Activated CD8-positive, alpha-beta memory T cell treated with anti-CD3 and anti-CD28 coated beads, Interleukin-2, amount 50 U/mL, for 48 hours (primary cell): ENCODE measurements around the gene STAC3.

Source experiments
- DNase-seq: peaks from one replicate; pipeline ENCODE4 v3.0.0-alpha.2; 2020

The STAC3 gene

GRCh38 chr12:57235728-57236131 lies 15.3 kb downstream of the STAC3 start:
- DNase-seq: no peak

DNA sequence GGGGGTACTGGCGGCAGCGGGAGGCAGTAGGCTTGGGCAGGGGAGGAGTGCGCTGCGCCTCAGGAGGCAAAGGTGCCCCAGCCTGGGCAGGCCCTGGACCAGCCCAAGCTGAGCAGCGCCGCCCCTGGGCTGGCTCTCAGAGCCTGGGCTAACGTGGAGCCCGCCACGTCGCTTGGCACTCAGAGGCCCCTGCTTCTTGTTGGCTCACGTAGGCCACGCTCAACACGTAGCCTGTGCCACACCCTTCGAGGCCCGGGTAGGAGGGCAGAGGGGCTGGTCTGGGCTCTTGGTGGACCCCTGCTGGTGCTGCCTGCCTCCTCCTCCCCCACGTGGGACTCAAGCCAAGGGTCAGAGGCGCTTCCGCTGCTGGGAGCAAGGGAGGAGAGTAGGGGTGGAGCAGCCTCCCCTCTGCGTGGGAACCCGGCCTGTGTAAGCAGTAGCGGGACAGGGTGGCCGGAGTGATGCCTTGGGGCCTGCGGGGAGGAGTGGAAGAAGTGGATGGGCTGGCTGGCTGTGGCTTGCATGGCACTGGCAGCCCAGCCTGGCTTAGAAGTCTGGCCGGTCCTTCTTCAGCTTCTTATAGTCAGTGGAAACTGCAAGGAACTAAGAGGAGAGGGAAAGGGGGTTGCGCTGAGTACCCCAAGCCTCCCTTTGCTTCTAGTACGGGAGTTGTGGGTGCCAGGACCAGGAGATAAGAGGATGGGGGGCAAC lies 15.8 kb downstream of the STAC3 start:
- DNase-seq: peak; percentile 56

- DNase-seq: no peak
Observed at GRCh38 chr12:57234571-57235016, 16.4 kb downstream of the STAC3 start.

DNA sequence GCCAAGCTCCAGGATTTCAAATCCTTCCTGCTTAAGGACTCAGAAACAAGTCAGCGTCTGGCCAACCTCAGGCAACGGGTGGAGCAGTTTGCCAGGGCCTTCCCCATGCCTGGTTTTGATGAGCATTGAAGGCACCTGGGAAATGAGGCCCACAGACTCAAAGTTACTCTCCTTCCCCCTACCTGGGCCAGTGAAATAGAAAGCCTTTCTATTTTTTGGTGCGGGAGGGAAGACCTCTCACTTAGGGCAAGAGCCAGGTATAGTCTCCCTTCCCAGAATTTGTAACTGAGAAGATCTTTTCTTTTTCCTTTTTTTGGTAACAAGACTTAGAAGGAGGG lies 16.8 kb downstream of the STAC3 start:
- no peak for DNase-seq

DNA sequence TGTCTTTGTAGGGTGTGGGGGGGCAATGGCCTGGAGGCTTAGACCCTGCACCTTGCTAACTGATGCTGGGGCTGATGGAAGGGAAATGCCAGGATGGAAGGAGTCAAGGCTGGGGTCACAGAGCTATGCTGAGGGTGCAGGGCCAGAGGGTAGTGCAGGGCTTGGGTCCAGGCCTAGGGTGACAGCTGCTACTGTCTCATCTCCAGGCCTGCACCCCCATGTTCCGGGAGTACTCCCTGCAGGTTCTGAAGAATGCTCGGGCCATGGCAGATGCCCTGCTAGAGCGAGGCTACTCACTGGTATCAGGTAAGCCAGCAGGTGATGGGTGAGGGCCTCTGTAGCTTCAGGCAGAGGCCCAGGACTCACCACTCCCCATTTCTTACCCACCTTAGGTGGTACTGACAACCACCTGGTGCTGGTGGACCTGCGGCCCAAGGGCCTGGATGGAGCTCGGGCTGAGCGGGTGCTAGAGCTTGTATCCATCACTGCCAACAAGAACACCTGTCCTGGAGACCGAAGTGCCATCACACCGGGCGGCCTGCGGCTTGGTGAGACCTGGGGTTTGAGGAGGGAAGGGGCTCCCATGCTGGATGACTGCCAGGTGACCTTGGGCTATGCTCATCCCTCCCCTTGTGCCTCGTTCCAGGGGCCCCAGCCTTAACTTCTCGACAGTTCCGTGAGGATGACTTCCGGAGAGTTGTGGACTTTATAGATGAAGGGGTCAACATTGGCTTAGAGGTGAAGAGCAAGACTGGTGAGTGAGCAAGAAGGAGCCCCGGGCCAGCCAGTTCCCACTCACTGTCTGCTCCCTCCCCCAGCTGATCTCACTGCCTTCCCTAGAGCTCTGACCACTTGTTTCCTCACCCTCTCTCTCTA lies 17.4 kb downstream of the STAC3 start:
- DNase-seq: no peak

DNA sequence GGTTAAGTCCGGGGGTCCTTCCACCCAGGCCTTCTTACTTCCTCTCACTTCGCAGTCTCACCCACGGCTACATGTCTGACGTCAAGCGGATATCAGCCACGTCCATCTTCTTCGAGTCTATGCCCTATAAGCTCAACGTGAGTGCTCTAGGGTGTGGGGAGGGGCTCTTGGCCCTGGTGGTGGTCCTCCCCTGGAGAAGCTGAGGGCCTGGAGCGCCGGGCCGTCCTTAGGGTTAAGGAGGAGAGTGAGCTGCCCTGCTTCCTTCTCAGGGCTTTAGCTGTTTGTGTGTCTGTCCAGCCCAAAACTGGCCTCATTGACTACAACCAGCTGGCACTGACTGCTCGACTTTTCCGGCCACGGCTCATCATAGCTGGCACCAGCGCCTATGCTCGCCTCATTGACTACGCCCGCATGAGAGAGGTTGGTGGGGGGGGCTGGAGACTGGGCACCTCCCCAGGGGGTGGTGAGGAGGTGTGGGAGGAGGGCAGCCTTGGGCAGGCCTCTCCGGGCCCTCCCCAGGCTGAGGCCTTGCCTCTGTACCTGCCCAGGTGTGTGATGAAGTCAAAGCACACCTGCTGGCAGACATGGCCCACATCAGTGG lies 18.7 kb downstream of the STAC3 start:
- no peak for DNase-seq

GRCh38 chr12:57231276-57232021 lies 19.5 kb downstream of the STAC3 start:
- no peak for DNase-seq

- no peak for DNase-seq
Observed at GRCh38 chr12:57230381-57231155, 20.4 kb downstream of the STAC3 start.

GRCh38 chr12:57229634-57230380 lies 21.2 kb downstream of the STAC3 start, which contains the start of gene SHMT2:
SHMT2 (plus strand) TSS chr12:57229711; CDS start chr12:57229779, 68 bp downstream.
- DNase-seq: peak; percentile 94

- no peak for DNase-seq
Observed at GRCh38 chr12:57229046-57229633, 21.8 kb downstream of the STAC3 start.

GRCh38 chr12:57227315-57228115 lies 23.5 kb downstream of the STAC3 start:
- DNase-seq: no peak

GRCh38 chr12:57226588-57227314 lies 24.2 kb downstream of the STAC3 start:
- DNase-seq: no peak

DNA sequence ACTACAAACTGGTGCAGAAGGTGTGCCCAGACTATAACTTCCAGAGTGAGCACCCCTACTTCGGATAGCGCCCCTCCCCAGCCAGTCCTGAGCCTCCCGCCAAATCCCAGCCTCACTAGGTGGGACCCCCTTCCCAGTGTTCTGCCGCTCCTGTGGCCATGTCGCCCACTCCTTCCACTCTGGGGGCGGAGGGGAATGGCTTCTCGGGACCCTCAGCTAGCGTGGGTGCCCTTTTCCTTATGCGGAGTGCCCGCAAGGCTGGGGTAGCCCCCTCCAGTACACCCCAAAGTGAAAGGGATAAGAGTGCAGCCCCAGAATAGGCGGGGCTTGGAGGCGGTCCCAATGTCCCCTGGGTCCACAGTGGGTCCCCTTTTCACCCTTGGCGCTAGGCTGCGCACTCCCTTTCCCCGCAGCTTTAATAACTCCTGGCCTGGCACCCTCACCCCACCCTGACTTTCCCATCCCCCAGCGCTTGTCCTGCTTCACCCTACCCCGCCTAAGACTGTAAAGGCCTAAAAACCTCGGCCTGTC lies 25.2 kb downstream of the STAC3 start:
- DNase-seq: no peak

DNA sequence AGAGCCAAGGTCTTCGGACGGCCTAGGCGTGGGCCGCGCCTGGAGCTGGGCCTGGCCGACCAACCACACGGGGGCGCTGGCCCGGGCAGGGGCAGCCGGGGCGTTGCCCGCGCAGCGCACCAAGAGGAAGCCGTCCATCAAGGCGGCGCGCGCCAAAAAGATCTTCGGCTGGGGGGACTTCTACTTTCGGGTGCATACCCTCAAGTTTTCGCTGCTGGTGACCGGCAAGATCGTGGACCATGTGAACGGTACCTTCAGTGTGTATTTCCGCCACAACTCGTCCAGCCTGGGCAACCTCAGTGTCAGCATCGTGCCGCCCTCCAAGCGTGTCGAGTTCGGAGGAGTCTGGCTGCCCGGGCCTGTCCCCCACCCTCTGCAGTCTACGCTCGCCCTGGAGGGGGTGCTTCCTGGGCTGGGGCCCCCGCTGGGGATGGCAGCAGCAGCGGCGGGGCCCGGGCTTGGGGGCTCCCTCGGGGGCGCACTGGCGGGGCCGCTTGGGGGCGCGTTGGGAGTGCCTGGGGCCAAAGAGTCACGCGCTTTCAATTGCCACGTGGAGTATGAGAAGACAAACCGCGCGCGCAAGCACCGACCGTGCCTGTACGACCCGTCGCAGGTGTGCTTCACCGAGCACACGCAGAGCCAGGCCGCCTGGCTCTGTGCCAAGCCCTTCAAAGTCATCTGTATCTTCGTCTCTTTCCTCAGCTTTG lies 25.9 kb downstream of the STAC3 start:
- peak; percentile 88 for DNase-seq

DNA sequence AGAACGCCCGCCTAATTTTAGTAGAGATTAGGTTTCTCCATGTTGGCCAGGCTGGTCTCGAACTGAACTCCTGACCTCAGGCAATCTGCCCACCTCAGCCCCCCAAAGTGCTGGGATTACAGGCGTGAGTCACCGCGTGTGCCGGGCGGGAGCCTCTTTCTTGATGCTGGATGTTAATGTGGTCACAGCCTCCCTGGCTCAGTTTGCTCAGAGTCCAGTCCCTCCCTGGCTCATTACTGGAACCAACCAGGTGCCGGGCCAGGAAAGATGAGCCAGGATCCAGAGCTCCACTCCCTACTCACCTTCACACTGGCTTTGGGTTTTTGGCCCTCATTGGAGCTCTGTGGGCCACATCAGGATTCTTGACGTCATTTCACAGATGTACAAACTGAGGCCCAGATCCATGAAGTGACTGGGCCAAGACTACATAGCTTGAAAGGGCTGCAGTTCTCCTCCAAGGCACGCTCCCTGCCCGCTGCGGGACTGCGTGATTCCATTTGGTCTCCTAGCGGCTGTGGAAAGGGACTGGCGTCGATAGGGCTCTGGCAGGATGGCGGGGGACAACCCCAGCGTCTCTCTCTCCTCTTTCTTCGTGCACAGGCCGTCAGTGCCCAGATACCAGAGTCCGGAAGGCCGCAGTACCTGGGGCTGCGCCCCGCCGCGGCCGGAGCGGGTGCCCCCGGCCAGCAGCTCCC lies 26.6 kb downstream of the STAC3 start:
- no peak for DNase-seq

DNA sequence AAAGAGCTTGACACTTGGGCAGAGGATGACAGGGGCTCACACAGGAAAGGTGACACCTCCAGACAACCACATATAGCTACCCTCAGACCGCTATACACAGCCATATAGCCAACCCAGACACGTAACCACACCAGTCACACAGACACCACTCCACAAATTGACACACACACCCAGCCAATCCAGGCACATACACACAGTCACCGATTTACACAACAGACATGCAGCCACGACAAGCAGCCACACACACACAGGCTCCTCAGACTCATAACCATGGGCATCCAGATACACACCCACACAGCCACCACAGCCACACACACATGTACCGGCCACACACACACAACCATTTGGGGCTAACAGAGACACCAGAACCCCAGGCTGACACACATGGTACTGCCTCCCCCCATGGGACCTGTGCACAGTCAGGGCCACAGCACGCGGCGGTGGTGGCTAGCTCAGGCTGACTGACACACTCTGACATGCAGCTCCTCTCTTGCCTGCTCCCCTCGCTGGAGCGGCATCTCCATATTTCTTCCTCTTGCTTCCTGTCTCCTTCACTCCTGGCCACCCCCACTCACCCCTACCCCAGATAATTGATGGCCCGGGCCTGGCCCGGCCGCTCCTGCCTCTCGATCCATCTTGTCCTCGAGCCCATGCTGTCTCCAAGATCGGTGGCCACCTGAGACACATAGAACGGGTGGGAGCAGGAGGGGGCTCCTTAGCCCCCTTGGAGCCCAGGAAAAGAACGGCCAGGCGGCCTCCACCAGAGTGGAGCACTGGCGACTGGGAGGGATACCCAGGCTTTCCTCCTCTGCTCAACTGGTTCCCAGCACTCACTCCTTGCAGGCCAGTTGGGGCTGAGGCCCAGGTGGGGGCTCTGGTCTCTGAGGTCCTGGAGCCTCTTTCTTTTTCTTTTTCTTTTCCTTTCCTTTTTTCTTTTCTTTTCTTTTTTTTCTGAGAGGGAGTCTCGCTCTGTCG lies 27.5 kb downstream of the STAC3 start:
- no peak for DNase-seq
